ENCODE data around the gene PROX2. TPM values are rescaled to one million over a fixed set of nuclear protein-coding genes. Genes with fewer than 3 reads are reported as not detected.

The PROX2 gene
- total RNA-seq, 1 donor from 2014 or later: 0.05 TPM

Other genes starting within 250 kb of the PROX2 start
- 40.0 and 46.9 TPM in 2 replicates for gene AREL1, start 163.1 kb downstream of the PROX2 start, total RNA-seq
- 61.8 and 62.8 TPM in 2 replicates for gene FCF1, start 163.0 kb downstream of the PROX2 start, total RNA-seq
- 71.7 and 75.1 TPM in 2 replicates for gene YLPM1, start 112.8 kb downstream of the PROX2 start, total RNA-seq
- 102 and 103 TPM in 2 replicates for gene DLST, start 5.8 kb upstream of the PROX2 start, total RNA-seq
- gene RPS6KL1, start 47.1 kb upstream of the PROX2 start, total RNA-seq: 10.8 and 12.0 TPM in 2 replicates
- gene PGF, start 79.5 kb upstream of the PROX2 start, total RNA-seq: 0.34 and 0.39 TPM in 2 replicates
- gene EIF2B2, start 126.8 kb upstream of the PROX2 start, total RNA-seq: 46.4 and 50.4 TPM in 2 replicates
- 28.2 and 28.3 TPM in 2 replicates for gene MLH3, start 175.3 kb upstream of the PROX2 start, total RNA-seq
- gene ACYP1, start 187.9 kb upstream of the PROX2 start, total RNA-seq: 42.8 and 43.5 TPM in 2 replicates
- gene ZC2HC1C, start 193.5 kb upstream of the PROX2 start, total RNA-seq: 0.94 and 1.5 TPM in 2 replicates